Esophagus muscularis mucosa (tissue), 3 donors: ENCODE results near the gene NXN.

Experiments used
- POLR2A ChIP-seq: fragments of 450-650 bp; IDR thresholded peaks from one replicate; pipeline ENCODE4 v1.6.1; 2017; ENCODE audit warnings: antibody characterized with exemption, moderate library complexity, mild to moderate bottlenecking, low read depth
- POLR2AphosphoS5 ChIP-seq, 2 donors: sonication (generic); formaldehyde crosslinking; IDR thresholded peaks; one replicate each; pipeline ENCODE4 v1.6.1; 2017; ENCODE audit warnings: antibody characterized with exemption in 2 of 2
- TF ChIP-seq, protein P1 (sequence below), 3 experiments: fragments of 200-600 bp in 2 of 3; fragments of 450-650 bp in 1 of 3; sonication (generic) in 2 of 3; IDR thresholded peaks; one replicate each; pipeline ENCODE4 v1.5.1; 2017 to 2019; ENCODE audit warnings: antibody characterized with exemption in 3 of 3, mild to moderate bottlenecking in 2 of 3, moderate library complexity in 1 of 3

DNA sequence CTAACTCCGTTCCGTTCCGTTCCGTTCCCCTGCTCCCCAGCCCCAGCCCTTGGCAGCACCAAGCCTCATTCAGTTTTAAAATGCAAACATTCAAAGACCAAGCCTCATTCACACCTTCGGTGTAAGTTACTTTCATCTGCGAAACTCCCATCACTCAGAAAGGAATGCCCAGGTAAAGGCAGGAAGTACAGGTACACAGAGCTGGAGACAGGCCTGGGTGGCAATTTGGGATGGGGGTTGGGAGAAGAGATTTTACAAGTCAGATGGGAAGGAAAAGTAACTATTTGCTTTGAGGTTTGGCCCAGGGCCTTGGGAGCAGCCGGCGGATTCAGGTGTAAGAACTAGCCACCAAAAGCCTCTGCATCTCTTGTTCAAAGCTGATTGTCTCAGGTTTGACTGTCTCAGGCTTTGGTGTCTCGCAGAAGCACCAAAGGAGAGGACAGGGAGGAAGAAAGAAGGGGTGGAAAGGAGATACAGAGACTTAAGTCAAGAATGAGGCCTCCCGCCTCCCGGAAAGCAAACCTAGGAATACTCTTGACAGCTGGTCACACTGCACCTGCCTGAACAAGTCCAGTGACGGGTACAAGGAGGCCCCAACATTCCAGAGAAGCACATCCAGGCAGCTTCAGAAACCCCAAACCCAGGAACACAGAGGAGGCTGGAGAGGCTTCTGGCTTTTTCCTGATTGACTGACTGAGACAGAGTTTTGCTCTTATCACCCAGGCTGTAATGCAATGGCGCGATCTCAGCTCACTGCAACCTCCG, 54.7 kb downstream of the NXN start:
- TF ChIP-seq, protein P1, sequence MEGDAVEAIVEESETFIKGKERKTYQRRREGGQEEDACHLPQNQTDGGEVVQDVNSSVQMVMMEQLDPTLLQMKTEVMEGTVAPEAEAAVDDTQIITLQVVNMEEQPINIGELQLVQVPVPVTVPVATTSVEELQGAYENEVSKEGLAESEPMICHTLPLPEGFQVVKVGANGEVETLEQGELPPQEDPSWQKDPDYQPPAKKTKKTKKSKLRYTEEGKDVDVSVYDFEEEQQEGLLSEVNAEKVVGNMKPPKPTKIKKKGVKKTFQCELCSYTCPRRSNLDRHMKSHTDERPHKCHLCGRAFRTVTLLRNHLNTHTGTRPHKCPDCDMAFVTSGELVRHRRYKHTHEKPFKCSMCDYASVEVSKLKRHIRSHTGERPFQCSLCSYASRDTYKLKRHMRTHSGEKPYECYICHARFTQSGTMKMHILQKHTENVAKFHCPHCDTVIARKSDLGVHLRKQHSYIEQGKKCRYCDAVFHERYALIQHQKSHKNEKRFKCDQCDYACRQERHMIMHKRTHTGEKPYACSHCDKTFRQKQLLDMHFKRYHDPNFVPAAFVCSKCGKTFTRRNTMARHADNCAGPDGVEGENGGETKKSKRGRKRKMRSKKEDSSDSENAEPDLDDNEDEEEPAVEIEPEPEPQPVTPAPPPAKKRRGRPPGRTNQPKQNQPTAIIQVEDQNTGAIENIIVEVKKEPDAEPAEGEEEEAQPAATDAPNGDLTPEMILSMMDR (IDR thresholded peaks at IDR 0.05): no peak
- no peak for TF ChIP-seq POLR2A
- TF ChIP-seq POLR2AphosphoS5 (IDR thresholded peaks at IDR 0.05): no peak
